KOPT-K1 (cell line): ENCODE results near the gene ATP2A1.
"Not testable (repeated sequence)": the region's sequence is repeated elsewhere in the genome, so short reads cannot be mapped to it uniquely, and the experiment has no call there.

Source experiments
- H3K27ac ChIP-seq: fragments of 200-600 bp; sonication (generic); 2 replicates; pipeline ENCODE4 v1.5.1; 2016; ENCODE audit warnings: antibody characterized with exemption, mild to moderate bottlenecking, low read depth, low read length; ENCODE audit not compliant: poor library complexity, severe bottlenecking
- H3K36me3 ChIP-seq: fragments of 200-600 bp; sonication (generic); 2 replicates; pipeline ENCODE4 v1.5.1; 2017; ENCODE audit warnings: antibody characterized with exemption, mild to moderate bottlenecking, low read length, moderate library complexity; ENCODE audit not compliant: insufficient read depth
- H3K9me3 ChIP-seq: fragments of 200-600 bp; sonication (generic); 2 replicates; pipeline ENCODE4 v1.5.1; 2017; ENCODE audit warnings: antibody characterized with exemption, low read length, mild to moderate bottlenecking; ENCODE audit not compliant: insufficient read depth, poor library complexity, severe bottlenecking

Gene ATP2A1

GRCh38 chr16:28924762-28925385, 46.6 kb downstream of the ATP2A1 start, which contains the start of gene RABEP2:
TSS of gene RABEP2 (minus strand) at chr16:28925238. CDS start at chr16:28925163, 75 bp downstream.
- peaks cover 35% of the 10 kb centered on the region for H3K36me3 ChIP-seq
- peak within 1 kb of the TSS; percentile 99 for H3K27ac ChIP-seq
- H3K9me3 ChIP-seq: no peaks in the 10 kb centered on the region

GRCh38 chr16:28925386-28926228, 47.3 kb downstream of the ATP2A1 start:
- Histone ChIP-seq H3K9me3 (no peaks in the 10 kb centered on the region), H3K36me3 (peaks cover 33% of the 10 kb centered on the region), H3K27ac (peak overlapping the region; percentile 99)

GRCh38 chr16:28926284-28926683, 48.0 kb downstream of the ATP2A1 start:
- peak overlapping the region; percentile 99 for H3K27ac ChIP-seq

GRCh38 chr16:28927815-28928214, 49.5 kb downstream of the ATP2A1 start:
- Histone ChIP-seq H3K36me3 (peaks cover 13% of the 10 kb centered on the region), H3K27ac (no peak overlapping the region), H3K9me3 (no peaks in the 10 kb centered on the region)

More at GRCh38 chr16:28926284-28926683, 48.0 kb downstream of the ATP2A1 start:
- H3K36me3 ChIP-seq: peaks cover 27% of the 10 kb centered on the region
- not testable (repeated sequence) for H3K9me3 ChIP-seq

DNA sequence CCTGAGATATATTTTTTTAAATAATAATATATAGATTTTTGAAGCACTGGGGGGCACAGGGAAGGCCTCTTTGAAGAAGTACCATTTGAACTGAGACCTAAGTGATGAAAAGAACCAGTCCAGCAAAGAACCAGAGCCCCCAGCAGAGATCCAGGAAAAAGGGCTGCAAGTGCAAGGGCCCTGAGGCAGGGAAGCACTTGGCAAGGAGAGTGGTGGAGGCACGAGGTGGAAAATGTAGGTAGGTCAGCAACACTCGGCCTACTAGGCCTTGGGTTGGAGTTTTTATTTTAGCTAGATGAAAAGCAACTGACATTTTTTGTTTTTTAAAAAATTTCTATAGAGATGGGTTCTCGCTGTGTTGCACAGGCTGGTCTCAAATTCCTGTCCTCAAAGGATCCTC, 51.9 kb downstream of the ATP2A1 start:
- Histone ChIP-seq H3K36me3 (no peaks in the 10 kb centered on the region), H3K27ac (peak overlapping the region; percentile 52), H3K9me3 (no peaks in the 10 kb centered on the region)

- no peaks in the 10 kb centered on the region for H3K36me3 ChIP-seq
- H3K9me3 ChIP-seq: no peaks in the 10 kb centered on the region
- H3K27ac ChIP-seq: peak overlapping the region; percentile 52
Observed at GRCh38 chr16:28930652-28931051, 52.4 kb downstream of the ATP2A1 start.

DNA sequence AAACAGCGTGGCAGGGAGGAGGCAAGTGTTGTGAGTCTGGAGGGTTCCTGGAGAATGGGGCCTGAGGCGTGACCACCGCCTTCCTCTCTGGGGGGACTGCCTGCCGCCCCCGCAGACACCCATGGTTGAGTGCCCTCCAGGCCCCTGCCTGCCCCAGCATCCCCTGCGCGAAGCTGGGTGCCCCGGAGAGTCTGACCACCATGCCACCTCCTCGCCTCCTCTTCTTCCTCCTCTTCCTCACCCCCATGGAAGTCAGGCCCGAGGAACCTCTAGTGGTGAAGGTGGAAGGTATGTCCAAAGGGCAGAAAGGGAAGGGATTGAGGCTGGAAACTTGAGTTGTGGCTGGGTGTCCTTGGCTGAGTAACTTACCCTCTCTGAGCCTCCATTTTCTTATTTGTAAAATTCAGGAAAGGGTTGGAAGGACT, 53.5 kb downstream of the ATP2A1 start, which contains the start of gene CD19:
Gene CD19 (plus strand): TSS at position 171 of the 425 bp plus-strand sequence. CDS start 30 bp downstream, at position 201.
- H3K9me3 ChIP-seq: no peaks in the 10 kb centered on the region
- no peaks in the 10 kb centered on the region for H3K36me3 ChIP-seq
- H3K27ac ChIP-seq: peak within 1 kb of the TSS; percentile 52

DNA sequence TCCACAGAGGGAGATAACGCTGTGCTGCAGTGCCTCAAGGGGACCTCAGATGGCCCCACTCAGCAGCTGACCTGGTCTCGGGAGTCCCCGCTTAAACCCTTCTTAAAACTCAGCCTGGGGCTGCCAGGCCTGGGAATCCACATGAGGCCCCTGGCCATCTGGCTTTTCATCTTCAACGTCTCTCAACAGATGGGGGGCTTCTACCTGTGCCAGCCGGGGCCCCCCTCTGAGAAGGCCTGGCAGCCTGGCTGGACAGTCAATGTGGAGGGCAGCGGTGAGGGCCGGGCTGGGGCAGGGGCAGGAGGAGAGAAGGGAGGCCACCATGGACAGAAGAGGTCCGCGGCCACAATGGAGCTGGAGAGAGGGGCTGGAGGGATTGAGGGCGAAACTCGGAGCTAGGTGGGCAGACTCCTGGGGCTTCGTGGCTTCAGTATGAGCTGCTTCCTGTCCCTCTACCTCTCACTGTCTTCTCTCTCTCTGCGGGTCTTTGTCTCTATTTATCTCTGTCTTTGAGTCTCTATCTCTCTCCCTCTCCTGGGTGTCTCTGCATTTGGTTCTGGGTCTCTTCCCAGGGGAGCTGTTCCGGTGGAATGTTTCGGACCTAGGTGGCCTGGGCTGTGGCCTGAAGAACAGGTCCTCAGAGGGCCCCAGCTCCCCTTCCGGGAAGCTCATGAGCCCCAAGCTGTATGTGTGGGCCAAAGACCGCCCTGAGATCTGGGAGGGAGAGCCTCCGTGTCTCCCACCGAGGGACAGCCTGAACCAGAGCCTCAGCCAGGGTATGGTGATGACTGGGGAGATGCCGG, 54.3 kb downstream of the ATP2A1 start:
- no peak overlapping the region for H3K27ac ChIP-seq
- H3K36me3 ChIP-seq: no peaks in the 10 kb centered on the region
- no peaks in the 10 kb centered on the region for H3K9me3 ChIP-seq

- no peaks in the 10 kb centered on the region for H3K36me3 ChIP-seq
- H3K9me3 ChIP-seq: no peaks in the 10 kb centered on the region
- no peak overlapping the region for H3K27ac ChIP-seq
Observed at GRCh38 chr16:28933171-28933570, 54.9 kb downstream of the ATP2A1 start.

DNA sequence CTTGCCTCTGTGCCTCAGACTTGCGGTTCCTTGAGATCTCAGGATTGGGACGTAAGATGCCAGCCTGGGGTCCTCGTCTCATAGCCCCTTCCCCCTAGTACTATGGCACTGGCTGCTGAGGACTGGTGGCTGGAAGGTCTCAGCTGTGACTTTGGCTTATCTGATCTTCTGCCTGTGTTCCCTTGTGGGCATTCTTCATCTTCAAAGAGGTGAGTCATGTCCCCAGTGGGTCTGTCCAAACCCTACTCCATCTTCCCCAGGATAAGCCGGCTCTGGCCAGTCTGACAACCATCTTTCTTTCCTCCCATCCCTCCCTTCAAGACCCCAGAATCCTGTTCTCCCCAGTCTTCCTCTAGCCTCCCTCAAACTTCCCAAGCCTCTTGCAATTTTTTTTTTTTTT, 57.1 kb downstream of the ATP2A1 start:
- Histone ChIP-seq H3K36me3 (no peaks in the 10 kb centered on the region), H3K27ac (no peak overlapping the region), H3K9me3 (no peaks in the 10 kb centered on the region)

DNA sequence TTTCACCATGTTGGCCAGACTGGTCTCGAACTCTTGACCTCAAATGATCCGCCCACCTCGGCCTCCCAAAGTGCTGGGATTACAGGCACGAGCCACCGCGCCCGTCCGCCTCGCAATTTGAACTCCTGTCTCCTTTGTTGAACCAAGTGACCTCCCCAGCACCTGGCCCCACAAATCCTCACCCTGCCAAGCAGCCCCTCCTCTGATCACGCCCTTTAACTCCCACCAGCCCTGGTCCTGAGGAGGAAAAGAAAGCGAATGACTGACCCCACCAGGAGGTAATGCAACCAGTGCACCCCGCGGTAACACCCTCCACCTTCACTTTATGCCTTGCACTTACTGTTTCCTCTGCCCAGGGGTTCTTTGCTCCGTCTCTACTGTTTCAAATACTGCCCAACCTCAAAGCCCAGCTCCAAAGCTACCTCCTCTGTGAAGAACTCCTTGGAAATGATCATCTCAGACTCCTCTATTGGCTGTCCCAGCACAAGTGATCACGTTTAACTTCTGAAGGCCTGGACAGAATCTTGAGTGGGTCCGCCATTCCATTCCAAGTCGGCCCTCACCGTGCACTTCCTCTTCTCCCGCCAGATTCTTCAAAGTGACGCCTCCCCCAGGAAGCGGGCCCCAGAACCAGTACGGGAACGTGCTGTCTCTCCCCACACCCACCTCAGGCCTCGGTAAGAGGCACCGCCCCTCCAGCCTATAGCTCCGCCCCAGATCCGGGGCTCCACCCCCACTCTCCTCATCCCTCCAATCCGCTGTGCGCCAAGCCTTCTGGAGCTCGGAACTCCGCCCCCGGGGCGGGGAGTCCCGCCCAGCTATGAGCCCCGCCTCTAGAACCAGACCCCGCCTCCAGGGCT, 57.9 kb downstream of the ATP2A1 start:
- Histone ChIP-seq H3K9me3 (no peaks in the 10 kb centered on the region), H3K36me3 (no peaks in the 10 kb centered on the region), H3K27ac (no peak overlapping the region)

GRCh38 chr16:28936784-28937155, 58.5 kb downstream of the ATP2A1 start:
- no peaks in the 10 kb centered on the region for H3K36me3 ChIP-seq
- no peak overlapping the region for H3K27ac ChIP-seq
- H3K9me3 ChIP-seq: no peaks in the 10 kb centered on the region

- Histone ChIP-seq H3K27ac (no peak overlapping the region), H3K9me3 (no peaks in the 10 kb centered on the region), H3K36me3 (no peaks in the 10 kb centered on the region)
Observed at GRCh38 chr16:28937222-28937876, 59.1 kb downstream of the ATP2A1 start.

DNA sequence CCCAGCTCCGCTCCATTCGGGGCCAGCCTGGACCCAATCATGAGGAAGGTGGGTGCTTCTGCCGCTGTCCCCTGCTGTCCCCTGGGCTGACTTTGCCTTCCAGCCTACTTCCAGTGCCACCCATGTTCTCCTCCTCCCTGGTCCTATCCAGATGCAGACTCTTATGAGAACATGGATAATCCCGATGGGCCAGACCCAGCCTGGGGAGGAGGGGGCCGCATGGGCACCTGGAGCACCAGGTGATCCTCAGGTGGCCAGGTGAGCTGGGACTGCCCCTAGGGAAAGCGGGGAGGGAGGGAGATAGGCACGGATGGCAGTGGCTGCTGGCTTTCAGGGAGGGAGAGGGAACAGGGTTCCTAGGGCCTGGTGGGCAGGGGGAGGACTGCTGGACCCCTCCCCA, 60.4 kb downstream of the ATP2A1 start:
- Histone ChIP-seq H3K36me3 (no peaks in the 10 kb centered on the region), H3K27ac (no peak overlapping the region), H3K9me3 (no peaks in the 10 kb centered on the region)
